Heart right ventricle (tissue), 16 donors: ENCODE measurements around the gene RIOX2. TPM values are rescaled to one million over a fixed set of nuclear protein-coding genes. Genes with fewer than 3 reads are reported as not detected.
"Not testable (repeated sequence)": the region's sequence is repeated elsewhere in the genome, so short reads cannot be mapped to it uniquely, and the experiment has no call there.

ENCODE experiments used
- ATAC-seq, 8 donors: fragments of 200-7000 bp; cut with Tn5 transposase; one replicate each; pipeline ENCODE4 v1.9.1; 2020; ENCODE audit warnings: mild to moderate bottlenecking in 8 of 8, moderate library complexity in 8 of 8, moderate number of reproducible peaks in 1 of 8
- DNase-seq, 2 donors: peaks; one replicate each; pipeline ENCODE4 v3.0.0-alpha.2; 2020
- H3K27ac ChIP-seq, 10 donors: fragments of 200-600 bp; sonication (generic) in 2 of 10; one replicate each; pipeline versions ENCODE4 v1.5.0 to v1.8.0; 2020 to 2022; ENCODE audit warnings: mild to moderate bottlenecking in 3 of 10
- H3K27me3 ChIP-seq, 7 donors: fragments of 200-600 bp; one replicate each; pipeline ENCODE4 v1.8.0; 2021 to 2022; ENCODE audit warnings: mild to moderate bottlenecking in 2 of 7
- H3K36me3 ChIP-seq, 9 donors: fragments of 200-600 bp; sonication (generic) in 1 of 9; one replicate each; pipeline versions ENCODE4 v1.5.0 to v1.8.0; 2020 to 2022; ENCODE audit warnings: mild to moderate bottlenecking in 2 of 9
- H3K4me1 ChIP-seq, 9 donors: fragments of 200-600 bp; sonication (generic) in 1 of 9; one replicate each; pipeline versions ENCODE4 v1.5.0 to v1.8.0; 2020 to 2022; ENCODE audit warnings: mild to moderate bottlenecking in 4 of 9
- H3K4me3 ChIP-seq, 10 donors: fragments of 200-600 bp; sonication (generic) in 2 of 10; one replicate each; pipeline versions ENCODE4 v1.5.0 to v1.8.0; 2020 to 2022; ENCODE audit warnings: mild to moderate bottlenecking in 7 of 10, moderate library complexity in 2 of 10
- H3K9me3 ChIP-seq, 11 donors: fragments of 200-600 bp in 10 of 11; sonication (generic) in 2 of 11; one replicate each; pipeline versions ENCODE4 v1.5.0 to v1.8.0; 2013 to 2022; ENCODE audit warnings: mild to moderate bottlenecking in 2 of 11, control low read depth in 1 of 11, moderate library complexity in 1 of 11
- CTCF ChIP-seq, 9 donors: fragments of 200-600 bp; sonication (generic) in 2 of 9; IDR thresholded peaks; one replicate each; pipeline versions ENCODE4 v1.5.0 to v1.8.0; 2021 to 2022; ENCODE audit warnings: antibody characterized with exemption in 9 of 9, mild to moderate bottlenecking in 5 of 9, moderate library complexity in 1 of 9
- WGBS, 2 donors: extraction: QIAGEN DNeasy Blood & Tissue Kit; methylation state at CpG; one replicate each; pipeline ENCODE4 v1.1.7; 2013; ENCODE audit warnings: inconsistent platforms in 1 of 2; 5-methylcytosine and 5-hydroxymethylcytosine counted together
- intact Hi-C, 10 donors: fragments of 100-400 bp; cut with DNase I; formaldehyde crosslinking; loops; one replicate each; pipeline versions ENCODE4 v1.11.1 to v1.14.2; 2022
- polyA plus RNA-seq, 2 donors: library from polyadenylated mRNA; stranded (reverse); fragments of 200-250 nt; gene quantifications; one replicate each; pipeline ENCODE4 v1.2.3, GENCODE V29; 2013
- total RNA-seq, 10 donors: library from RNA; stranded (reverse); fragmentation: NEBNext Ultra II Directional in 3 of 10; extraction: Animal tissue kit (Norgen Biotek cat#: 25700) in 3 of 10; gene quantifications; one replicate each; pipeline versions ENCODE4 v1.2.1 to v1.2.4, GENCODE V29; 2021 to 2023
- donor health status: Arrhythmogenic right ventricular cardiomyopathy.
- donor health status: ischemic (EF 13 %, LVEDD 7.1; RV severe dilation, severe dysfunction).
- donor health status: healthy with polysubstance abuse.
- donor health status: DM: no; HTN: yes; CAD: no.
- donor health status: DM: no; HTN: no; CAD: no.
- donor health status: ischemic (EF 25% LVEDD 6.9; RV normal size, moderate dysfunction).
- donor health status: ischemic (EF 25% LVEDD 5.7; RV mildly dilated, moderate dysfunction).
- donor health status: healthy.
- donor health status: DM: yes; HTN: yes; CAD: no.
- donor health status: Ischemic cardiomyopathy.
- donor health status: ischemic (EF 35%, LVEDD 5.7; RV mildly dilated, moderate dysfunction).
- donor health status: nonischemic (EF 11% LVEDD 7.7; RV severe dilation, severe dysfunction).
- donor health status: DM: yes; HTN: yes; CAD: no.
- donor health status: PGD.
- donor health status: ischemic (EF 29% LVEDD 5.4; RV normal size, mild dysfunction).
- donor health status: nonischemic (EF 23%, LVEDD 6.1; RV moderate dilation, normal function).

RIOX2 gene
- total and polyA plus RNA-seq, 12 donors = 8.4 to 15.8 (median 12.0) TPM

- DNase-seq = no peak
- 38 to 49% methylated on average over 4 of the region's 4 CpGs for WGBS, 2 donors
- H3K9me3 ChIP-seq = peaks cover 0 to 5% (median 0%) of the 10 kb centered on the region in 11 donors
- H3K4me3 ChIP-seq = no peak overlapping the region
- no peak for ATAC-seq
- peaks cover 0 to 22% (median 4%) of the 10 kb centered on the region in 9 donors for H3K4me1 ChIP-seq
- TF ChIP-seq CTCF (IDR thresholded peaks at IDR 0.05) = no peak
- intact Hi-C loops = loop anchor here in 1 of 10 donors (10.0 kb wide), 1 partner anchor 79 kb away; no protein-coding TSS in a partner anchor
- H3K36me3 ChIP-seq = no peaks in the 10 kb centered on the region
- H3K27ac ChIP-seq = peak overlapping the region in 1 of 10 donors; percentile 4
- H3K27me3 ChIP-seq = no peaks in the 10 kb centered on the region
Measured at GRCh38 chr3:98013411-98014267, 41.4 kb upstream of the RIOX2 start.

GRCh38 chr3:98012979-98013378 lies 40.7 kb upstream of the RIOX2 start:
- Histone ChIP-seq H3K36me3 (no peaks in the 10 kb centered on the region), H3K27ac (peak overlapping the region in 1 of 10 donors; percentile 4), H3K4me3 (no peak overlapping the region), H3K4me1 (peaks cover 0 to 22% (median 4%) of the 10 kb centered on the region in 9 donors), H3K9me3 (peaks cover 0 to 5% (median 0%) of the 10 kb centered on the region in 11 donors), H3K27me3 (no peaks in the 10 kb centered on the region)
- ATAC-seq (peak in 2 of 8 donors; percentile 22 to 29), DNase-seq (no peak)
- no peak for TF ChIP-seq CTCF (IDR thresholded peaks at IDR 0.05)
- intact Hi-C loops = loop anchor here in 1 of 10 donors (10.0 kb wide), 1 partner anchor 78 kb away; no protein-coding TSS in a partner anchor
- 59 to 76% methylated on average over 2 of the region's 2 CpGs for WGBS, 2 donors

- WGBS, 2 donors = 95 to 96% methylated on average over 4 of the region's 4 CpGs
- H3K36me3 ChIP-seq, H3K9me3 ChIP-seq, DNase-seq, H3K4me3 ChIP-seq, ATAC-seq, H3K27me3 ChIP-seq, H3K27ac ChIP-seq: not testable (repeated sequence)
- intact Hi-C loops = loop anchor here in 1 of 10 donors (10.0 kb wide), 1 partner anchor 76 kb away; no protein-coding TSS in a partner anchor
- H3K4me1 ChIP-seq = peaks cover 0 to 22% (median 4%) of the 10 kb centered on the region in 9 donors
Measured at GRCh38 chr3:98010883-98011449, 38.7 kb upstream of the RIOX2 start.

- no peak overlapping the region for H3K27ac ChIP-seq
- H3K4me1 ChIP-seq = peaks cover 0 to 22% (median 4%) of the 10 kb centered on the region in 9 donors
- intact Hi-C loops = loop anchor here in 1 of 10 donors (10.0 kb wide), 1 partner anchor 76 kb away; no protein-coding TSS in a partner anchor
- ATAC-seq (no peak), DNase-seq (no peak)
- no peak overlapping the region for H3K4me3 ChIP-seq
- no peaks in the 10 kb centered on the region for H3K27me3 ChIP-seq
- no peaks in the 10 kb centered on the region for H3K36me3 ChIP-seq
- 81 to 86% methylated on average over 7 of the region's 7 CpGs for WGBS, 2 donors
- TF ChIP-seq CTCF (IDR thresholded peaks at IDR 0.05) = no peak
- H3K9me3 ChIP-seq = peaks cover 0 to 5% (median 0%) of the 10 kb centered on the region in 11 donors
Measured at GRCh38 chr3:98010194-98010882, 38.1 kb upstream of the RIOX2 start.
